CD4-positive, alpha-beta T cell treated with Interleukin-17A for 1 hour (primary cell): Measurements from ENCODE around the gene ATG9B.

Experiments
- DNase-seq: peaks from one replicate; pipeline ENCODE4 v3.0.0-alpha.2; 2020

The ATG9B gene

DNA sequence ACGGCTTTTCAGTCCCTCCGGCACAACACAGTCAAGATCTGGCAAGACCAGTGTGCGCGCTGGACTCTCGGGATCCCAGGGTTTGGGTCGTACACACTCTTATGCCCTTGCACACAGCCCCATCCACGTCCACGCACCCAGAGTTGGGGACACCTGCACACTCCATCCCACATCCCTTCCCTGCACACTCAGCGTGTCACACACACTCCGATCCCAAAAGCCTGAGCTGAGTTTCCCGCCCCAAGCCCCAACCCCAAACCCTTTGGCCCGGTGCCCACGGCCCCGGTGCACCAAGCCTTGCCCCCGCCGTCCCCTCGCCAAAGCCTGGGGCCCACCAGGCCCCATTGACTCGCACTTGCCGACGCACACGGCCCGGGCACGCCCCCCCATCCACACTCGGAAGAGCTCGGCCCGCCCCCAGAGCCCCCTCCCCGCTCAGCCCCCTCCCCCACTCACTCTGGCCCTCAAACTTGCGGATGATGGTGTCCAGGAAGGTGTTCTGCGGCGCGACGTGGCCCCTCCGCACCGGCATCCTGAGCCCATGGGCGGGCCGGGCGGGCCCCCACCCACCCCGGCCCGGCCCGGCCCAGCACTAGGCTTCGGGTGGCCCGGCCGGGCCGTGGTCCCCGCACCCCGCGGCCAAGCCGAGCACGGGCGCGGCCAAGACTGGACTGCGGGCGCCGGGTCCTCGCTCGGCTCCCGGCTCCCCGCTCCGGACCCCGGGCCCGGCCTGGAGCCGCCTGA is 46.7 kb downstream of the ATG9B start:
- no peak for DNase-seq

DNA sequence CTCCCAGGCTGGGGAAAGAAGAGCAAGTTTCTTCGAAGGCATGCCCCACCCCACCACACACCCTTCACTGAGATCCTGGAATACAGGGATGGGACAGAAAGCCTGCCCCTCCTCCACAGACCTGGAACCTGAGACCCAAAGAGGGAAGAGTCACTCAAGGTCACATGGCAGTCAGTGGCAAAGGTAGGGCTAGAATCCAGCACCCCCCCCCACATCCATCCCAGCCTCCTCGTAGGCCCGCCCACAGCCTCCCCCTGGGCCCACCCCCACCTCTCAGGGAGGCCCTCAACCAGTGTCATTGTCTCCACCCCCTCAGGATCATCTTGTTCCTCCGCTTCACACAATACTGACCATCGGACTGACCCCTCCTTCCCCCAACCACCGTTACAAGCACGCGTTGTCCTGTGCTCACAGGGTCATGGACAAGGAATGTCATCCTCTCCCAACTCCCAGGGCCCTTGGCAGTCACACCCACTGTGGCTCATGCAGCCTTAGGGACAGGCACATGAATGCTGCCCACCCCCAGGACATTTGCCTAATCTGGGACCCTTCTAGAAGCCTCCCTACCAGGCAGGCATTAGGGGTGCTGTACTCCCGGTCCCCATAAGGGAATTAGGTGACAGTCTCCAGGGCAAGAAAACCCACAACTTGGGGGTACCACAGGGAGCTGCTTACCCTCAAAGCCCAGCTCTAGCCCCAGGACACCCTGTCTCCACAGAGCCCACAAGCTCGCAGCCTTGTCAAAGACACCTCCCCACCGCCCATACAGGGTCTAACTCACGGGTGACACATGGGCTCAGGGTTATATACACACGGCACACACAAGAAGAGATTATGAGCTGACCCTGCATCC is 47.5 kb downstream of the ATG9B start:
- DNase-seq, result no peak

DNA sequence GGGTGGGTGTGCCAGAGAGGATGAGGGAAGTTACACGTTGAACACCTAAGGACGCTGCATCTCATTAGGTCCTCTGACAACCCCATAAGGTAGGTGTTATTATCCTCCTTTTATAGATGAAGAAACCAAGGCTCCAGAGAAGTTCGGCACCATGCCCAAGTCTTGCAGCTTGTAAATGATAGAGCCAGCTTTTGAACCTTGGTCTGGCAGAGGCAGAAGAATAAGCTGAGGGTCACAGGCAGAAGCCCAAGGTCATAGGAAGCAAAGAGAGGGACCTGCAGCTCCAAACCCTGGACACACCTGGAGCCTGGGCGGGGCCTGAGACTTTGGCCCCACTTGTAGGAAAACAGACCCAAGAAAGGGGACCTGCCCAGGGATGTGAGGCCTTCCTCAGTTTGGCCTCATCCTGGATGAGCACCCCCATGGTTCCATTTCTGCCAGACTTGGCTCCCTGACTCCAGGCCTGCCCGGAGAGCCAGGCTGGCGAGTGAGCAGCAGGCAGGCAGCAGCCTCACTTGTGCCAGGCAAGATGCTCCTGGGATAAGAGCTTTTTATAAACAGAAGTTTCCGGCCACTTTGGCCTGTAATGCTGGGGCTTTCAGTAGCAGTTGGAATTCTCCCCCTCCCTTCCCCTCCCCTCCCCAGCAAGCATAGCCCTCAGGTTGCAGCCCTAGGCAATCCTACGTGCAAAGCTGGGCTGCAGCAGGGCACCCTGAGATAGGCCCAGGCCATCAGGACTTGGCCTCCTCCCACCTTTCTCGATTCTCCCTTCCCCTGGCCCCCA is 48.6 kb downstream of the ATG9B start:
- DNase-seq, result no peak

DNA sequence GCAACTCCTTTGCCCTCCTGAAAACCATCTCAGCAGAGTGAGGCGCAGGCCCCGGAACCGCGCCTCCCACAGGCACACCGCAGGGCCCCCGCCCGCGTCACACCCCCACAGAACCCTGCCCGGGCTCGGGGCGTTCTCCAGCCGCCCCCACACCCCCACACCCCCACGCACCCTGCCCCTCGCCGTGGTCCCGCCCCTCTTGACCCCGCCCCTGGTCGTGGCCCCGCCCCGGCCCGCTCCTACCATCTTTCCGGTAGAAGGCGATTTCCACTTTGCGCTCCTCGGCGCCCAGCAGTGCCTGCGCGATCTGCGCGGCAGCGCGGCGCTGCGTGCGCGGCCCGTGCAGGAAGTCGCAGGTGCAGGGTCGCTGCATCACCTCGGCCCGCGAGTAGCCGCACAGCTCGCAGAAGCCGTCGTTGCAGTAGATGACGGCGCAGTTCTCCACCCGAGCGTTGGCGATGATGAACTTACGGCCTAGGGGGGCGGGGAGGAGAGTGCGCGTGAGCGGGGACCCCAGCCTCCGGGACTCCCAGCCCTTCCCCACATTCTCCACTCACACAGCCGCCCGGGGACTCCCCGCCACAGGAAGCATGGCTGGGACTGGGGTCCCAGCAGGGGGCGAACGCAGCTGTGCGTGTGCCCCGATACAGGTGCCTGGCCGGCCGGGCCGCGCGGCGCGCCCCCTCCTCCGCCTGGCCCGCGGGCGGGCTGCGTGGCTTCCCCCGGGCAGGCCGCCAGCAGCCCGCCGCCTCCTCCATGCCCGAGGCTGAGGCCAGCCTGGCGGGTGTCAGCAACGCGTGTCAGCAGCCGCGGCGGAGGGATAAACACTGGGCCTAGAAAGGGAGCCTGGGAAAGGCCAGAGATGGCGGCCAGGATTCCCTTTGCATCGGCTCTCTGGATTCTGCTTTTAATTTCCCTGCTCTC is 49.6 kb downstream of the ATG9B start:
- DNase-seq, result peak; percentile 91

DNA sequence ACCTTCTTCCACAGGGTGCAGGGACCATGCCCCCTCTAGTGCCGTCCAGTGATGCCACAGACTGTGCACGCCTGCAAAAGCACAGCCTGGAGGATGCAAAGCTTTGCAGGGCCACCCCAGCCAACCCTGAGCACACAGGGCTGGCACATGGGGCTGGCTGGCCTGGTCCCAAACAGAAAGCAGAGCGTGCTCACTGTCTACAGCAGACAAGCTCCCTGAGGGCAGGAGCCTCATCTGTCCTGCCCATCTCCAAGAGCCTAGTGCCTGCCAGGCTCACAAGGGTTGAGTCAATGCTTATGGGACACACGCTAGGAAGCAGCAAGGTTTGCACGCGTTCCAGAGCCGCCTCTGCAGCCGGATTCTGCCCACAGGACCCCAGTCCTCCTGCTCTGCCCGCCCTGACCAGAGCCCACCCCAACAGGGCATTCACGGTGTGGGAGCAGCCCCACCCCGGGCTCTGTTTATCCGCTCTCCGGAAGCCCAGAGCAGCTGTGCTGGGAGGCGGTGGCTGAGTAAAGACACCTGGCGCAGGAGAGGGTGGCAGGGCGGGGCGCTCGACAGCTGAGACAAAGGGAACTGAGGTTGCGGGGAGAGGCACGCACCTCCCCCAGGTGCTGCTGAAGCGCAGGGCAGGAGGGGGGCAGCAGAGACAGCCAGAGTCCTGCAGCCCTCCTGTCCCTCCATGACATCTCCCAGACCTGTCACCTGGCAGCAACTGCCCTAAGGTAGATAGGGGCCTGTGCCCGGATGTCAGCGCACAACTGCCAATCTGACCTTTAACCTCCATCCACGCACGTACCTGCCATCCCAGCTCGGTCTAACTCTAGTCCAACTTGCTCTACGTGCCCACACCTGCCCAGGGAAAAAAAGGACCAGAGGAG is 50.5 kb downstream of the ATG9B start:
- peak; percentile 46 for DNase-seq

DNA sequence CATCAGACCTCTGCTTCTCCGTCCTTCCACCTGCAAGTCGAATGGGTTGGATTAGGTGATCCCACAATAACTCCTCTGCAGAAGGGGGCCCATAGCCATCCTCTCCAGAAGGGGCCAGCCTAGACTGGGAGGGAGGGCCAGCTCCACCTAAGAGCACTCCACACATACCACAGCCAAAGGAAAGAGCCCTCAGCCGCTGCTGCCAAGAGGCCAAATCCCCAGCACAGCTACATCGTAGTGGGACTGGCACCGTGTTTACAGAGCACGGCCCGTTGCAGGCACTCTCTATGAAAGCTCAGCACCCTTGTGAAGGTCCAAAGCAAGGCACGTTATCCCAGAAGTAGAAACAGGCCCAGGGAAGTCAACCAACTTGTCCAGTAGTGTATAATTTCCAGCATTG is 51.6 kb downstream of the ATG9B start:
- DNase-seq, result no peak

DNA sequence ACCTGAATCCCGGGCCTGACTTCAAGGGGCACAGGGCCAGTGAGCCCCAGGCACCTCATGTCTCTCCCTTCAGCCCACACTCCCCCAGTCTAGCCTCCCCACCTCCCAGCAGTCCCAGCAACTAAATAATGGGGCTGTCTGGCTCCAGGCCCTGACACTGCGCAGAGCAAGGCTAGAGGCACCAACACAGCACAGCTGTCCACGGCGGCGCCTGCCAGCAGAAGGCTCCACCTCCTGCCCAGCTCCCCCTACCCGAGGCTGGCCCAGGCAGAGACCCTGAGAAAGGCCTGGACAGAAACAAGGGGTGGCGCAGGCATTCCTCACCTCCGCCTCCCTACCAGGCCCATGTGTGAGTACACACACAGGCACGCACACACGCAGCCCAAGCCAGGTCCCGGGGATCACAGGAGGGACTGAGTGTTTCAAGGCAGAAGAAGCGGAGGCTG is 52.2 kb downstream of the ATG9B start:
- DNase-seq, result no peak

DNA sequence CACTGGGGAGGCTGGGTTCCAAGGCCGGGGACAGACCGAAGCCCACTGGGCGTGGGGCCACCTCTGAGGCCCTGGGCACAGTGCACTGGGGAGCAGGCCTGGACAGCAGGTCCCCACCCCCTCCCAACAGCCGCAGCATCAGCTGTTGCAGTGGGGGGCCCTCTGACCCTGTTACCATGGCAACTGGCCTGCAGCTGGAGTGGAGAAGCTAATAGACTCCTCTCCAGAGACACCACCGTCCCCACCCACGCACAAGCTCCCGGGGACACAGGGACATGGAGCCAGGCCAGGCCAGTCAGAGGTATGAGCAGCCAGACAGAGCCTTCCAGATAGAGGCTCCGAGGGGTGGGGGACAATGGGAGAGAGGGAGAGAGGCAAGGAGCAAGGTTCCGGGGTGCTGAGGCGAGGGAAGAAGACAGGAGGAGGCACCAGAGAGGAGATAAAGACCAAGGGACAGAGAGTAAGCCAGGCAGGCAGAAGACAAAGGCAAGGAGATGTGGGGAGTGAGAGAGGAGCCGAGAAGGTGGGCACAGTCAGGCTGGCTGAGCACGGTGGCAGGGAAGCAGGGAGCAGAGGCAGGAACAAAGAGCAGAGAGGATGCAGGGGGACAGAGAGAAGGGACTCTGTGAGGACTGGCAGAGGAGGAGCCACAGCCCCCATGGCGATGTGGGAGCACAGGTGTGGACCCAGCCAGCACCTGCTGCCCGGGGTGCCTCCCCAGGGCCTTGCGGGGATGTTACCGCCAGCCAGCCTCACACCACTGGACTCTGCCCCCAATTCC is 52.9 kb downstream of the ATG9B start:
- DNase-seq, result no peak

DNA sequence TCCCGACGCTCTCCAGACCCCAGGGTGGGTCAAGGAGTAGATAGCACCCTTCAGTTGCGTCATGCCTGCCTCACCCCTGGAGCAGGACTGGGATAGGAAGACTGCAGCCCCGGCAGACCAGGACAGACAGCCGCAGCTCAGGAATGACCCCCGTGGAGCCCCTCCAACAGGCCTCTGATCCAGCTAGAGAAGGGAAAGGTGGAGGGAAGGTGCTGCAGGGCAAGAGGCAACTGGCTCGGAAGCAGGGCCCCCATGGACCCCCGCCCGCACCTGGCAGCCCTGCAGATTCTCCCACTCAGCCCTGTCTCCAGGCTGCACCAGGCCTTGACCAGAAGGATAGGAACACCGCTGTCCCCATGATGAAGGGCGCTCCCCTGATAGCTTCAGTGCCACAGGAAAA is 53.9 kb downstream of the ATG9B start:
- no peak for DNase-seq

DNA sequence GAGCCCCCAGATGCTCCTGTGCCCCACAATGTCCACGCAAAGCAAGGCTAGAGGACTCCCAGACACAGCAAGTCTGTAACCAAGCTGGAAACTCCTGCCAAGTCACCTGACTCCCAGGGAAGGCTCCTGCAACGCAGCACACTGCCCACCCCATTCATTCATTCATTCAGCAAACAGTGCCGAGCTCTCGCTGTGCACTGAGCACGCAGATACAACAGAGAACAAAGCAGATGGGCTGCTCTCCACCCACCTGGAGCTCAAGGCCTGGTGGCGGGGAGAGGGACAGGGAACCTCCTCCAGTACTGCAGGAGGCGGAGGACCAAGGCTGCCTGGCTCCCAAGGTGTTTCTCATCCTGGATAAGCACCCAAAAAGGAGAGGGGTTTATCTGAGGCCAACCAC is 54.8 kb downstream of the ATG9B start:
- DNase-seq, result no peak

DNA sequence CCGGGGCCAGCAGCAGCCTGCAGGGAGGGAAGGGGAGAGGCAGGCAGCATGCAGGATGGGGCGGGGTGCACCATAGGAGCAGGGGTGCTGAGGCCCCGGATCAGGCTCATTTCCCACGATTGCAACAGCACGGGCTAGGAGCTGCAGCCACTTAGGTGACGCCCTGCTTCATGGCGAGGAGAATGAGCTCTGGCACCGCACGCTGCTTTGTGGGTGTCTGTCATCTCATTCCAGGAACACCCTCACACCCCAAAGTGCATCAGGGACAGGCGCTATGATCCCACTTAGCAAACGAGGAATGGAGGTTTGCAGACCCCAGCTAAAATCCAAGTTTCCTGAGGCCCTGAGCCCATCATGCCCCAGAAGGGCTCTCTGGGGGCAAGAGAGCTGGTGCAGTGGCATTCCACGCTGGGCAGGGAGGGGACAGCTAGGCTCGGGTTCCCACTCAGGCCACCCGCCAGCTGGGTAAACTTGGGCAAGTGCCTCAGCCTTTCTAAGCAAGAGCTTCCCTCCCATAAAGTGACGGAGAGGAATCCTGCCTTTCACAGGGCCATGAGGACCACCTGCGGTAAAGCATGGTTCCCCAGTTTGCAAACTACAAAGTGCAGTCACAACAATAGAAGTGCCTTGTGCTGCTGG is 55.4 kb downstream of the ATG9B start:
- DNase-seq, result no peak

DNA sequence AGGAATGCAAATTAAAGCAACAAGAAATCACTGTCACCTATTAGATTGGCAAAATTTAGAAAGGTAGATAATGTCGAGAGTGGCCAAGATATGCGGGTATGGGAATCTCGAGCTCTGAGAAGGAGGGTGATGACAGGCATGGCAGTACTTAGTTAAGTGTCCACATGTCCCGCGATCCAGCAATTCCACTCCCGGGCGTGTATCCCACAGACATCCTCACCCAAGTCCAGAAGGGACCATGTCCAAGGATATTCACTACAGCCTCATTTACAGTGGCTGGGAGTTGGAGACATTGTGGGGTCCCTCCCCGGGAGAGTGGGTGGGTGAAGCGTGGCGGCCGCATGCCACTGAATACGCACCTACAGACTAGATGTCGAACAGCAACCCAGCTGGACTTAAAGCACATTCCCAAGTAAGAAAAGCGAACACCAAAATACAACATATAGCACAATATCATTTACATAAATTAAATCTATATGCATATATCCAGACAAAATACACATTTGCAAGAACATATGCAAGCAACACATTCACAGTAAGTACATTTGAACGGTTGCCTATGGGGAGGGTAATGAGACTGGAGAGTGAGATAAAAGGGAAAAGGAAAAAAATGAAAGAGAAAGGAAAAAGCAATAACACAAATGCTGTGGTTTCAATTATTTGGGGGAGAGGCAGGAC is 56.1 kb downstream of the ATG9B start:
- no peak for DNase-seq

DNA sequence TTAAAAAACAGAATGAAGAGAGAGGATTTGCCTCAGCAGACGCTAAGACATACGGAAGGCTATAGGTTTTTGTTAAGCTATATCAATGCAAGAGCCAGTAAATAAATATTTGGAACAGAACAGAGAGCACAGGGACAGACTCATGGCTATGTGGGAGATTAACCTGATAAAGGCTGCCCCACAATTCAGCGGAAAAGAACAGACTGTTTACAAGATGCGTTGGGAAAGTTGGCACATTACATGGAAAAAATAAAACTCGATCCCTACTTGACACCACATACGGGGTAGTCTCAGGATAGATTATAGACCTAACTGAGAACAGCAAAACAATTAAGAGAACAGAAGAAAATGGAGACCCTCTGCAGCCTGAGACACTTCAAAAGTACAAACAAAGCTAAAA is 56.9 kb downstream of the ATG9B start:
- DNase-seq, result no peak

DNA sequence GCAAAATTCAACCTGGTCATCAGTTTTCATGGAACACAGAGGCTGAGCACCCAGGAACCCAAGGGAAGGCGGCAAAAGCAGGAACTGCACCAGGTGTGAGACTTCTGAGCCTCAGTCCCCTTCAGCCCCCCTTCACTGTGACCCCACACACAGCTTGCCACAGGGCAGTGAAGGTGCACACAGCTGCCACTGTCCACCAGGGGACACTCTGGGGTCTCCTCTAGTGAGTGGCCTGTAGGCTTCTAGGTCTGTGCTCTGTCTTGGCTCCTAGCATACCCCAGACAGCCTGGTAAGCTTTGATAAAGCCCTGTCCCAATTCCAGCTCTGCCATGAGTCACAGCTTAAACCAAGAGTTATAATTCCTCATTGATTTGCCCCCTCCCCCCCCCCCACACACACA is 58.3 kb downstream of the ATG9B start:
- DNase-seq, result no peak

DNA sequence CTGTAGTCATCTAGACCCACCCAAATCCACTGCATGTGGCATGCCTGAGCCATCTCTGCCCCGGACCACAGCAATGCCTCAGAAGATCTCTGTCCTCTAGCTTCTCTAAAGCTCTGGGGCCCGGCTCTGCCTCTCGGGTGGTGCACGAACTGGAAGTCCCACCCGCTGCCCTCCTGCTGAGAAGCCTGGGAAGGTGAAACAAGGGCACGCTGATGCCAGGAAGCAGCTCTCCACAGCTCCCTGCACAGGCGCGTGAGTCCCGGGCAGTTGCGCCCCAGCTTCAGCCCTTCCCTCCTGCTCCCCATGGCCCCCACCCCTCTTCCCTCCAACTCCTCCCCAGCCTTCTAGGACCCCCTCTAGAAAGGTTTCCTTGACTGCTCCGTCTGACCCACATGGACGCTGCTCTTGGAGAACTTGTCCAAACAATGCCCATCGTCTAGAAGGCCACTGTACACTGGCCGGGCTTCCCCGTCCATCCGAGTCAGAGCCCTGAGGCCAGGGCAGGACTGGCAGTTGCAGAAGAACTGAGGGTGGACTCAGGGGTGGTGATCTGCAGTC is 58.9 kb downstream of the ATG9B start:
- no peak for DNase-seq
